ENCODE data around the gene FAM32A.

FAM32A gene

DNA sequence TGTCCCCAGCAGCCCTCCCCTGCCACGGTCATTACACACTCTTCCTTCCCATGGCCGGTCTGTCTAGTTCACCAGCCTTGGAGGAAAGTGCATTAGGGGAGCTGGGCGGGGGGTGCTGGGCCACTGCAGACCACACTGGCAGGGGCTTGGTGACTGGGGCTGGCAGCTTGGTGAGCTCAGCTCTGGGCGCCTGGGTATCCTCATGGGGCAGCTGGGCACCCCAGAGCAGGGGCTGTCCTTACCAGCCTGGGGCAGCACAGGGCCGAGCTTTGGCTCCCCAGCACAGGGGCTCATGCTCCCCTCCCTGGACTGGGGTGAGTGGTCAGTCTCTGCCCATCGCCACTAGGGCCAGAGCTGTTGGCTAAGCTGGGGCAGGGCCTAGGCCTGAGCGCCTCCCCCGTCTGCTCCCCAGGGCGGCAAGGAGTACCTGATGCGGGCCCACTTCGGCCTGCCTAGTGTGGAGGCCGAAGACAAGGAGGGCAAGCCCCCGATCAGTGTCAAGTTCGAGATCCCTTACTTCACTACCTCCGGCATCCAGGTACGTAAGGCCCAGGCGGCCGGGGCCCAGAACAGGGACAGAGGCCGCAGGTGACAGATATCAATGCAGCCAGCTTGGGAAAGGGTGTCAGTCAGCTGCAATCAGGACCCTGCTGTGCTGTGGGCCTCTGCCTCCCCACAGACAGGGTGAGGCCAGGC is 48.0 kb downstream of the FAM32A start:
- Mint-ChIP-seq H3K36me3 (peaks cover 12% of the 10 kb centered on the region), H3K27me3 (no peaks in the 10 kb centered on the region), H3K27ac (peak overlapping the region; percentile 65), H3K4me3 (no peak overlapping the region), H3K4me1 (ENCODE audit: low read depth) (peaks cover 44% of the 10 kb centered on the region), H3K9me3 (ENCODE audit: low read depth) (no peaks in the 10 kb centered on the region)

DNA sequence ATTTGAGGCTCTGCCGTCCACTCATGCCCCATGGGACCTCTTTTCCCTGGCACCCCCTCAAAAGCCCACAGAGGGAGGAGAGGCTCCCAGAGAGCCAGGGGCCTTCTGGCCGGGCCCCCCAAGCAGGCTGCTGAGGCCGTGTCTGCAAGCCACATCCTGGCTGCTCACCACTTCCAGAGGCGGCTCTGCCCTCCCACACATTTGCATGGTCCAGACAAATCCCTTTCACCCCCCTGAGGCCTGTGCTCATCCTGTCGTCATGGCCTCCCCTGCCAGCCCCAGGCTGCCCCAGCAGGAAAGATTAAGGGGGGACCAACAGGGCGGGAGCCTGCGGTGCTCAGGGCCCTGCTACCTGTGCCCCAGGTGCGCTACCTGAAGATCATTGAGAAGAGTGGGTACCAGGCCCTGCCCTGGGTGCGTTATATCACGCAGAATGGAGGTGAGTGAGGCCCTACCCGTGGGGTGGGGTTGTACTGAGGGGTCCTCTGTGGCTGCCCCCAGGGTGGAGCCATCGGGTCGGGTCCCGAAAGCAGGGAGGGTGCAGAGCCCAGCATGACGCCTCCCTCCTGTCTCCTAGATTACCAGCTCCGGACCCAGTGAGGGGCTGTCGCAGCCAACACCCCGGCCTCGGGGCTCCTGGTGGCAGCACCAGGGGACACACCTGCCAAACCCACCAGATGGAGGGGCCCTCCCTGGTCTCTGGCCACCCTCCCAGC is 48.8 kb downstream of the FAM32A start:
- Mint-ChIP-seq H3K4me1 (ENCODE audit: low read depth) (peaks cover 51% of the 10 kb centered on the region), H3K9me3 (ENCODE audit: low read depth) (no peaks in the 10 kb centered on the region), H3K4me3 (no peak overlapping the region), H3K27me3 (no peaks in the 10 kb centered on the region), H3K27ac (peak overlapping the region; percentile 76), H3K36me3 (peaks cover 12% of the 10 kb centered on the region)

DNA sequence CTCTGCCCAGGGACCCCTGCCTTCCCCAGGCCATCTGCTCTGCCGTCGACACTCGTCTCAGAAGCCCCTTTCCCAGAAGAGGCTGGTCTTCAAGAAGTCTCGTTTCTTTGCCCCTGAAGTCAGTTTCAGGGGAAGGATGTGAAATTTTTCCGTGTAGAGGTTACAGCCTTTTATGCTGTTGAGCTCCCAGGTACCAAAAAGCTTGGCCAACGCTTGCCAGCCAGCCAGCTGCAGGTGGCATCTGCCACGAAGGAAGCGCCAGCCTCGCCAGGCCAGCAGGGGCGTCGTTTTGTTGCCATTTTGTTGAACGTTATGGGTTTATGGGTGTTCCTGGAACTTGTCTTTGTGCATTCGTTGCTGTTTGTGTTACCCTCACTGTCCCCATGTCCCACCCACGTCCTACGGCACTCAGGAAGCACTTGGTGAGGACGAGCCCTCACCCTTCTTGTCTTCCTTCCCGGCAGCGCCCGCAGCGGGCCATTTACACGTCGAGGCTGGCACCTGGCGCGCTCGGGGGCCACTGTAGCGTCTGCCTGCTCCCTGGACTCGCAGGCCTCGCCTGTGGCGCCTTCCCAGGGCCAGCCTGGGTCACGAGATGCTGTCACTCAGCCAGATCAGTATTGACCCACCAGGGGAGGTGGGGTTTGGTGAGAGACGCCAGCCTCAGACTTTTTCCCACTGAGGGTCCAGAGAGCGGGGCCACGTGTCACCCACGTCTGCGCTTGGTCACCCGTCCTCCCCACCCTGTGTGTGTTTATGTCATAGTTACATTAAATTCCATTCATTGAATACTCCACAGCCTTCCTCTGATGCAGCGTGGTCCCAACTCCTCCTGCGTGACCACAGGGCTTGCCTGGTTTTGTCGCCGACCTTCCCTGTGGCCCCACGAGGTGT is 49.6 kb downstream of the FAM32A start:
- H3K27ac Mint-ChIP-seq = no peak overlapping the region
- peaks cover 9% of the 10 kb centered on the region for H3K36me3 Mint-ChIP-seq
- H3K4me1 Mint-ChIP-seq (ENCODE audit: low read depth) = peaks cover 58% of the 10 kb centered on the region

DNA sequence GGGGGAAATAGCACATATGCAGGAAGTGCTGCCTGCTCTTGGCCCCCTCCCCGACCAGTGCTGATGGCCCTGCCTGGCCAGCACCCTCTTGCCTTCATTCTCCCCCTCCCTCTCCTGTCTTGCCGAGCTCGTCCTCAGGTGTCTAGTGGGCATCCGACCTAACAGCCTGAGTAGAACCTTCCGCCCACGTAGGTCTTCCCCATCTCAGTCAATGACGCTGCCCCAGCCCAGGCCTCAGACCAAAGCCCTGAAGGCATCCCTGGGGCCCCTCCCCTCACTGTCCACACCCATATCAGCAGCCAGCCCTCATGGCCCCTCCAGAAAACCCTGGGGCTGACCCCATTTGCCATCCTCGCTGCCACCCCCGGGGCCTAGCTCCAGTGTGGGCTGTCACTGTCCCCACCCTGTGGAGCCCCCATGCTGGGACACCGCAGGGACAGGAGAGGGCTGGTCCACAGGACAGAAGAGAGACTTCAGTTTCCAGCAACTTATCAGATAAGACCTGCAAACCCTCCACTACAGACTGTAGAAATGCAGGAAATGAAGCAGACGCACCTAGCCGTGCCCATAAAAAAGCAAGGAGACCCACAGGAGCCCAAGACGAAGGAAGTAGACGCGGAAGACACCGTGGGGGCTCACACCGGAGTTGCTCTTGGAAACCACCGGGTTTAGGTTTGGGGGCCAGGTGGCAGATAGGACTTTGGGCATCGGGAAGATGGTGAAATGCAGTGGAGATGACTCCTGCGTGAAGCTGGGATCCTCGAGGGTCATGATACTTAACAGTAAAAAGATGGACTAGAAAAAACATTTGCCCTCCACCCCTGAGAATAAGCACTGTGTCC is 50.8 kb downstream of the FAM32A start:
- Mint-ChIP-seq H3K27me3 (no peaks in the 10 kb centered on the region), H3K4me1 (ENCODE audit: low read depth) (peaks cover 65% of the 10 kb centered on the region), H3K4me3 (peak overlapping the region; percentile 24), H3K27ac (peak overlapping the region; percentile 88), H3K9me3 (ENCODE audit: low read depth) (no peaks in the 10 kb centered on the region), H3K36me3 (peaks cover 8% of the 10 kb centered on the region)

More for the DNA sequence above, 49.6 kb downstream of the FAM32A start:
- Mint-ChIP-seq H3K4me3 (no peak overlapping the region), H3K27me3 (no peaks in the 10 kb centered on the region), H3K9me3 (ENCODE audit: low read depth) (no peaks in the 10 kb centered on the region)

Data from activated naive CD8-positive, alpha-beta T cell (primary cell).